Measurements from ENCODE around the gene UMPS. TPM values are rescaled to one million over a fixed set of nuclear protein-coding genes. Genes with fewer than 3 reads are reported as not detected.

Gene UMPS
- total and polyA plus RNA-seq, 9 donors: 15.2 to 39.5 (median 23.9) TPM

- DNase-seq: no peak
- Histone ChIP-seq H3K4me1 (ENCODE audit: insufficient read depth) (no peaks in the 10 kb centered on the region), H3K9me3 (no peaks in the 10 kb centered on the region), H3K4me3 (no peak overlapping the region), H3K36me3 (no peaks in the 10 kb centered on the region), H3K27me3 (no peaks in the 10 kb centered on the region), H3K27ac (no peak overlapping the region)
- intact Hi-C loops (cut with DNase I): loop anchor here in 3 of 4 donors (5.0 to 10.0 kb wide), 3 partner anchors 123 to 678 kb away; partner anchors contain the start of gene ITGB5 (in 1 of the 3)
- TF ChIP-seq EP300 (IDR thresholded peaks at IDR 0.05): no peak
- TF ChIP-seq CTCF (IDR thresholded peaks at IDR 0.05): no peak
- no peak for TF ChIP-seq POLR2A (IDR thresholded peaks at IDR 0.05)
- WGBS, 3 donors: 74 to 88% (median 80%) methylated on average over 5 of the region's 5 CpGs
These were observed 34.5 kb downstream of the UMPS start for GRCh38 chr3:124764746-124765145.

- no peak for DNase-seq
- 67 to 85% (median 79%) methylated on average over 5 of the region's 5 CpGs for WGBS, 3 donors
- no peaks in the 10 kb centered on the region for H3K27me3 ChIP-seq
- intact Hi-C loops (cut with DNase I): loop anchor here in 2 of 4 donors (5.0 to 10.0 kb wide), 2 partner anchors 669 to 677 kb away; no protein-coding TSS in a partner anchor
- no peak overlapping the region for H3K4me3 ChIP-seq
- no peaks in the 10 kb centered on the region for H3K36me3 ChIP-seq
- no peak overlapping the region for H3K27ac ChIP-seq
- H3K9me3 ChIP-seq: no peaks in the 10 kb centered on the region
- no peaks in the 10 kb centered on the region for H3K4me1 ChIP-seq (ENCODE audit: insufficient read depth)
- TF ChIP-seq EP300 (IDR thresholded peaks at IDR 0.05) (no peak), POLR2A (IDR thresholded peaks at IDR 0.05) (no peak), CTCF (IDR thresholded peaks at IDR 0.05) (no peak)
These were observed 35.1 kb downstream of the UMPS start for GRCh38 chr3:124765197-124765840.

- DNase-seq: no peak
- Histone ChIP-seq H3K4me1 (ENCODE audit: insufficient read depth) (no peaks in the 10 kb centered on the region), H3K27me3 (no peaks in the 10 kb centered on the region), H3K36me3 (no peaks in the 10 kb centered on the region), H3K27ac (no peak overlapping the region), H3K9me3 (no peaks in the 10 kb centered on the region), H3K4me3 (no peak overlapping the region)
- 94 to 96% (median 94%) methylated on average over 16 of the region's 16 CpGs for WGBS, 3 donors
- TF ChIP-seq POLR2A (IDR thresholded peaks at IDR 0.05): no peak
- no peak for TF ChIP-seq CTCF (IDR thresholded peaks at IDR 0.05)
- TF ChIP-seq EP300 (IDR thresholded peaks at IDR 0.05): no peak
- intact Hi-C loops (cut with DNase I): loop anchor here in 2 of 4 donors (5.0 to 10.0 kb wide), 2 partner anchors 668 to 676 kb away; no protein-coding TSS in a partner anchor
These were observed 36.2 kb downstream of the UMPS start for GRCh38 chr3:124766113-124767095.

- Histone ChIP-seq H3K4me1 (ENCODE audit: insufficient read depth) (peaks cover 2% of the 10 kb centered on the region), H3K27ac (no peak overlapping the region), H3K27me3 (no peaks in the 10 kb centered on the region), H3K36me3 (no peaks in the 10 kb centered on the region), H3K9me3 (no peaks in the 10 kb centered on the region), H3K4me3 (no peak overlapping the region)
- TF ChIP-seq POLR2A (IDR thresholded peaks at IDR 0.05): no peak
- no peak for TF ChIP-seq EP300 (IDR thresholded peaks at IDR 0.05)
- no peak for TF ChIP-seq CTCF (IDR thresholded peaks at IDR 0.05)
- WGBS, 3 donors: 92 to 95% (median 94%) methylated on average over 5 of the region's 5 CpGs
- no peak for DNase-seq
- intact Hi-C loops (cut with DNase I): loop anchor here in 2 of 4 donors (5.0 to 10.0 kb wide), 2 partner anchors 668 to 675 kb away; no protein-coding TSS in a partner anchor
These were observed 37.0 kb downstream of the UMPS start for GRCh38 chr3:124767264-124767663.

Data from ovary (tissue), 9 donors.